GM23338 (cell line): ENCODE results near the gene DCAF7.
A peak's percentile ranks its signal among the peaks of the same experiment; 100 is the strongest.

ENCODE experiments used
- CREB1 ChIP-seq: fragments of 250-450 bp; sonication (Bioruptor Pico); IDR thresholded peaks from 2 replicates; pipeline ENCODE4 v1.5.0; 2020; ENCODE audit warnings: low read depth, mild to moderate bottlenecking, moderate library complexity
- CTCF ChIP-seq, 2 experiments: fragments of 200-600 bp in 1 of 2; sonication (generic) in 1 of 2; conservative IDR thresholded peaks; 2 replicates each; pipeline versions ENCODE4 v1.5.1 to v1.6.1; 2016 to 2017; ENCODE audit warnings: antibody characterized with exemption in 2 of 2, low read depth in 2 of 2, mild to moderate bottlenecking in 2 of 2, moderate library complexity in 1 of 2
- ETS1 ChIP-seq: IDR thresholded peaks from 2 replicates; pipeline ENCODE4 v1.6.1; 2016; ENCODE audit warnings: antibody characterized with exemption
- EZH2 ChIP-seq: fragments of 200-600 bp; sonication (generic); IDR thresholded peaks from one replicate; pipeline ENCODE4 v1.8.0; 2017; ENCODE audit warnings: antibody characterized with exemption, mild to moderate bottlenecking, low read depth; ENCODE audit not compliant: unreplicated experiment
- EZH2phosphoT487 ChIP-seq: fragments of 200-600 bp; sonication (generic); IDR thresholded peaks from one replicate; pipeline ENCODE4 v1.8.1; 2018; ENCODE audit warnings: antibody characterized with exemption; ENCODE audit not compliant: unreplicated experiment
- POLR2AphosphoS5 ChIP-seq: IDR thresholded peaks from 2 replicates; pipeline ENCODE4 v1.6.1; 2016; ENCODE audit warnings: antibody characterized with exemption, low read depth
- REST ChIP-seq: IDR thresholded peaks from one replicate; pipeline ENCODE4 v1.6.1; 2018; ENCODE audit warnings: antibody characterized with exemption; ENCODE audit not compliant: unreplicated experiment
- STAT1 ChIP-seq: IDR thresholded peaks from one replicate; pipeline ENCODE4 v1.6.1; 2016; ENCODE audit warnings: antibody characterized with exemption; ENCODE audit not compliant: unreplicated experiment

GRCh38 chr17:63529711-63530556 is 20.3 kb upstream of the DCAF7 start:
- TF ChIP-seq CTCF (conservative IDR thresholded peaks at IDR 0.05; ENCODE audit: low read depth in 2 of 2) (0 out of 4 replicates have a peak, but pooled peaks of 1 of the 2 experiments have one; percentile 6), EZH2phosphoT487 (no peak), EZH2 (no peak), REST (no peak), POLR2AphosphoS5 (no peak), ETS1 (no peak), CREB1 (no peak), STAT1 (no peak)
